ENCODE results near the gene SHF.

DNA sequence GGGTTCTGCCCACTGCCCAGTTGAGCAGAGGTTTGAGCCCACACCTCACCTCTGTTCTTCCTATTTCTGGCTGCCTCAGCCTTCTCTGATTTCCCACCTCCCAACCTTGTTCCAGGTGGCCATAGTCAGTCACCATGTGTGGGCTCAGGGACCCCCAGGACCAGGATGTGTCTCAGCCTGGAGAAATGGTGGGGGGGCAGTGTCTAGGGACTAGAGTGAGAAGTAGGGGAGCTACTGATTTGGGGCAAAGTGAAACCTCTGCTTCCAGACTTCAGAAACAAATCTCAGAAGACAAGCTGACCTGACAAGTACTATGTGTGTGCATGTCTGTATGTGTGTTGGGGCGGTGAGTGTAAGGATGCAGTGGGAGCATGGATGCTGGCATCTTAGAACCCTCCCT is 22.9 kb downstream of the SHF start:
- TF ChIP-seq, protein P1, sequence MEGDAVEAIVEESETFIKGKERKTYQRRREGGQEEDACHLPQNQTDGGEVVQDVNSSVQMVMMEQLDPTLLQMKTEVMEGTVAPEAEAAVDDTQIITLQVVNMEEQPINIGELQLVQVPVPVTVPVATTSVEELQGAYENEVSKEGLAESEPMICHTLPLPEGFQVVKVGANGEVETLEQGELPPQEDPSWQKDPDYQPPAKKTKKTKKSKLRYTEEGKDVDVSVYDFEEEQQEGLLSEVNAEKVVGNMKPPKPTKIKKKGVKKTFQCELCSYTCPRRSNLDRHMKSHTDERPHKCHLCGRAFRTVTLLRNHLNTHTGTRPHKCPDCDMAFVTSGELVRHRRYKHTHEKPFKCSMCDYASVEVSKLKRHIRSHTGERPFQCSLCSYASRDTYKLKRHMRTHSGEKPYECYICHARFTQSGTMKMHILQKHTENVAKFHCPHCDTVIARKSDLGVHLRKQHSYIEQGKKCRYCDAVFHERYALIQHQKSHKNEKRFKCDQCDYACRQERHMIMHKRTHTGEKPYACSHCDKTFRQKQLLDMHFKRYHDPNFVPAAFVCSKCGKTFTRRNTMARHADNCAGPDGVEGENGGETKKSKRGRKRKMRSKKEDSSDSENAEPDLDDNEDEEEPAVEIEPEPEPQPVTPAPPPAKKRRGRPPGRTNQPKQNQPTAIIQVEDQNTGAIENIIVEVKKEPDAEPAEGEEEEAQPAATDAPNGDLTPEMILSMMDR (IDR thresholded peaks at IDR 0.05): no peak
- TF ChIP-seq POLR2A (IDR thresholded peaks at IDR 0.05) (no peak), EP300 (IDR thresholded peaks at IDR 0.05) (no peak), POLR2AphosphoS5 (IDR thresholded peaks at IDR 0.05) (no peak)
